Measurements from ENCODE around the gene ARL15. TPM values are rescaled to one million over a fixed set of nuclear protein-coding genes. Genes with fewer than 3 reads are reported as not detected.

ARL15 gene
- total and polyA plus RNA-seq, 2 of the 4 experiments (the other 2 are of a cell fraction): 7.3 to 19.2 TPM

DNA sequence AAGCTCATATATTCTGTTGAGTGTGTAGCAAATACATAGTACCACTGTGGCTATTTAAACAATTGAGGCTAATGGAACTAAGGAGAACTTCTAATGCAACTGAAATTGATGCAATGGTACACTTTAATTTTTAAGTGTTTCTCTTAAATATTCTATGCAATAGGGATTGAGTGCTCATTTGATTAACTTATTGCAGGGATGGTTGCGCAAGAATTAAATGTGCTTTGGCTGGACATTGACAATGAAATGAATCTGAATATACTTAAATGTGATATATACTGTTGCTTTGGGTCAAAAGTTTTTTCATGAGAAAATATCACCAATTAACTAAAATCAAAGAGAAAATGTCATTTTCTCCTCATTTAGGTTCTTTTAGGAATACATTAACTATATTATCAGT is 227.1 kb downstream of the ARL15 start:
- H2AK9ac ChIP-seq (replicated peaks; ENCODE audit: low read depth, low read length, poor library complexity): no peak overlapping the region
- H3K36me3 ChIP-seq (ENCODE audit: control insufficient read depth, insufficient read depth, low read length): no peaks in the 10 kb centered on the region
- no peak overlapping the region for H3K56ac ChIP-seq (ENCODE audit: extremely low read depth, insufficient read depth, low read length)
- no peak overlapping the region for H3K23ac ChIP-seq (ENCODE audit: low read depth, low read length)
- H4K8ac ChIP-seq (ENCODE audit: low read depth in 2 of 2, low read length in 2 of 2): no peak overlapping the region
- H2BK120ac ChIP-seq (ENCODE audit: low read depth, low read length): no peak overlapping the region
- TF ChIP-seq CHD1 (IDR thresholded peaks at IDR 0.05; ENCODE audit: low read depth, low read length) (no peak), CEBPB (IDR thresholded peaks at IDR 0.05; ENCODE audit: low read depth, low read length) (peak; percentile 96)
- BruUV-seq (replicated peaks): no TSS peak
- no peak overlapping the region for H2BK20ac ChIP-seq (ENCODE audit: low read depth, low read length)
- no peak overlapping the region for H4K5ac ChIP-seq (ENCODE audit: low read depth, low read length)
- H3K9ac ChIP-seq (ENCODE audit: low read depth, low read length): no peak overlapping the region
- H3K18ac ChIP-seq (ENCODE audit: low read depth, low read length): no peak overlapping the region
- intact Hi-C loops (cut with micrococcal nuclease) (no loop called here), dilution Hi-C loops (cut with HindIII; ENCODE audit: low sequenced_read_pairs, unreplicated experiment) (no loop called here), in situ Hi-C loops (cut with MboI; ENCODE audit: low sequenced_read_pairs) (no loop called here)
- no peak for ATAC-seq (ENCODE audit: low read depth)
- POLR2A ChIA-PET (ENCODE audit: unreplicated experiment): no interaction called here
- H3K9me1 ChIP-seq (ENCODE audit: insufficient read depth, low read length): no peaks in the 10 kb centered on the region
- H2BK5ac ChIP-seq (ENCODE audit: low read depth, low read length, poor library complexity, severe bottlenecking): no peak overlapping the region
- H3K4me2 ChIP-seq (ENCODE audit: low read depth, low read length): no peak overlapping the region
- peaks cover 13% of the 10 kb centered on the region for H3K4me1 ChIP-seq (ENCODE audit: control insufficient read depth, insufficient read depth, low read length)
- DNase-seq: no peak
- H3K9me3 ChIP-seq (ENCODE audit: control insufficient read depth, insufficient read depth, low read length): no peaks in the 10 kb centered on the region
- no peak overlapping the region for H2AFZ ChIP-seq (replicated peaks; ENCODE audit: low read length, poor library complexity)
- no peak overlapping the region for H4K91ac ChIP-seq (ENCODE audit: insufficient read depth, low read depth, low read length)
- no peaks in the 10 kb centered on the region for H4K20me1 ChIP-seq (ENCODE audit: insufficient read depth, low read length)
- H3K27ac ChIP-seq (ENCODE audit: insufficient read depth, low read length): no peak overlapping the region
- CTCF ChIA-PET: no interaction called here
- no peak overlapping the region for H3K4ac ChIP-seq (ENCODE audit: low read depth, low read length)
- WGBS, 2 experiments (ENCODE audit: extremely low coverage in 2 of 2, insufficient read length in 1 of 2): no CpG with 5 or more reads among the region's 1 CpG
- no peaks in the 10 kb centered on the region for H3K79me1 ChIP-seq (ENCODE audit: low read depth in 1 of 2, low read length in 2 of 2)
- H3K4me3 ChIP-seq (ENCODE audit: insufficient read depth, low read depth, low read length): no peak overlapping the region
- H2BK15ac ChIP-seq (ENCODE audit: low read depth, low read length): no peak overlapping the region
- H3K14ac ChIP-seq (replicated peaks; ENCODE audit: low read depth, low read length): no peak overlapping the region
- no peak overlapping the region for H2AK5ac ChIP-seq (ENCODE audit: low read depth, low read length)
- H3K27me3 ChIP-seq (ENCODE audit: control insufficient read depth, insufficient read depth, low read length): no peaks in the 10 kb centered on the region
